H1 (cell line): Measurements from ENCODE around the gene TRMT44. TPM values are rescaled to one million over a fixed set of nuclear protein-coding genes. Genes with fewer than 3 reads are reported as not detected.

ENCODE experiments used
- KDM4A ChIP-seq: IDR thresholded peaks from one replicate; pipeline ENCODE4 v1.7.1; 2012; ENCODE audit warnings: low read depth, mild to moderate bottlenecking, moderate library complexity, low read length, inconsistent platforms; ENCODE audit not compliant: severe bottlenecking
- polyA plus RNA-seq, 7 experiments: library from polyadenylated mRNA; depleted of rRNA in 3 of 7; stranded (reverse) in 5 of 7; unstranded in 2 of 7; fragments of >200 nt in 5 of 7; fragments of 200-250 nt in 2 of 7; gene quantifications; 1 replicate in 5 of 7; 2 replicates in 1 of 7; 4 replicates in 1 of 7; pipeline versions ENCODE4 v1.2.1 to v1.2.3, GENCODE V29; 2011 to 2013; ENCODE audit warnings: missing spikeins in 2 of 7, mixed read lengths in 2 of 7
- total RNA-seq: library from RNA; stranded (reverse); fragmentation: NEBNext Ultra II Directional; extraction: Animal tissue kit (Norgen Biotek cat#: 25700); gene quantifications from 2 replicates; pipeline ENCODE4 v1.2.1, GENCODE V29; 2021

TRMT44 gene
- total and polyA plus RNA-seq, 2 of the 8 experiments (the other 6 are each of a cell fraction or from before 2014, with no cell fraction given), result 8.6 to 23.9 TPM

DNA sequence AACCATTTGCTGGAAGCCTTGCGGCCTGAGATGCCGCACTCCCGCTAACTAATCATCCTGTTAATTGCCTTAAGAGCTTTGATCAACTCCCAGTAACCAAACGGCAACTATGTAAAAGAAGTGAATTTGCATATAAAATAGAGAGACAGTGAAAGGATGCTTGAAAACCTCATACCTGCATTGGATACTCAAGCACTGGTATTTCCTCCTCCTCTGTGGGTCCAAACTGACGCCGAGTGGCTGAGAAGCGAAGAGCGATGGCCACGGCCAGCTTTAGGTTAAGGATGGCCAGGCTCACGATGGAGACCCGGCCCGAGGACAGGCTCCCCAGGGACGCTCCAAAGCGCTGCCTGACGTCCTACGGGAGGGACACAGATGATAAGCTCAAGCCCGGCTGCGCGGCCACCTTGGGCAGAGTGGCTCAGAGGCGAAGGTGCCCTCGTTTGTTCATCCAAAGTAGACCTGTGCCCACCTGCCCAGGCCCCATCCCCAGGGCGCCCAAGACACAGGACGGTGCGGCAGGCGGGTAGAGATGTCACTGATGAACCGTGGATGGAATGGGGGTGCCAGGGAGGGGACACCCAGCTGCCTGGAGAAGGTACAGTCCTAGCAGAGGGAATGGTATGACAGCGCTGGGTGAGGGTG lies 43.7 kb upstream of the TRMT44 start (continued):
- TF ChIP-seq KDM4A, result no peak
